Keratinocyte (primary cell): ENCODE results near the gene SHMT2.

ENCODE experiments used
- CTCF ChIP-seq, 3 experiments: IDR thresholded peaks in 1 of 3; conservative IDR thresholded peaks in 1 of 3; optimal IDR thresholded peaks in 1 of 3; 2 replicates in 2 of 3; 3 replicates in 1 of 3; pipeline versions ENCODE3 to v1.5.1; 2011; ENCODE audit warnings: low read length in 3 of 3, mild to moderate bottlenecking in 3 of 3, moderate library complexity in 2 of 3, control low read depth in 1 of 3, inconsistent platforms in 1 of 3; ENCODE audit not compliant: insufficient read depth in 2 of 3; ENCODE audit errors: extremely low read depth in 1 of 3
- EZH2 ChIP-seq: IDR thresholded peaks from one replicate; pipeline ENCODE4 v1.6.1; 2012; ENCODE audit warnings: inconsistent platforms, mild to moderate bottlenecking, low read length, moderate library complexity

- TF ChIP-seq CTCF (optimal IDR thresholded peaks at IDR 0.05 in 1 of 3, IDR thresholded peaks at IDR 0.05 in 1 of 3, conservative IDR thresholded peaks at IDR 0.05 in 1 of 3; ENCODE audit: extremely low read depth in 1 of 3, insufficient read depth in 2 of 3, low read length in 3 of 3) (peak in 2 of 3 experiments; percentile 7 to 27), EZH2 (no peak)
Measured at GRCh38 chr12:57235017-57235727, 5.7 kb downstream of the SHMT2 start.
